ENCODE data around the gene UBAP1L.

UBAP1L gene

DNA sequence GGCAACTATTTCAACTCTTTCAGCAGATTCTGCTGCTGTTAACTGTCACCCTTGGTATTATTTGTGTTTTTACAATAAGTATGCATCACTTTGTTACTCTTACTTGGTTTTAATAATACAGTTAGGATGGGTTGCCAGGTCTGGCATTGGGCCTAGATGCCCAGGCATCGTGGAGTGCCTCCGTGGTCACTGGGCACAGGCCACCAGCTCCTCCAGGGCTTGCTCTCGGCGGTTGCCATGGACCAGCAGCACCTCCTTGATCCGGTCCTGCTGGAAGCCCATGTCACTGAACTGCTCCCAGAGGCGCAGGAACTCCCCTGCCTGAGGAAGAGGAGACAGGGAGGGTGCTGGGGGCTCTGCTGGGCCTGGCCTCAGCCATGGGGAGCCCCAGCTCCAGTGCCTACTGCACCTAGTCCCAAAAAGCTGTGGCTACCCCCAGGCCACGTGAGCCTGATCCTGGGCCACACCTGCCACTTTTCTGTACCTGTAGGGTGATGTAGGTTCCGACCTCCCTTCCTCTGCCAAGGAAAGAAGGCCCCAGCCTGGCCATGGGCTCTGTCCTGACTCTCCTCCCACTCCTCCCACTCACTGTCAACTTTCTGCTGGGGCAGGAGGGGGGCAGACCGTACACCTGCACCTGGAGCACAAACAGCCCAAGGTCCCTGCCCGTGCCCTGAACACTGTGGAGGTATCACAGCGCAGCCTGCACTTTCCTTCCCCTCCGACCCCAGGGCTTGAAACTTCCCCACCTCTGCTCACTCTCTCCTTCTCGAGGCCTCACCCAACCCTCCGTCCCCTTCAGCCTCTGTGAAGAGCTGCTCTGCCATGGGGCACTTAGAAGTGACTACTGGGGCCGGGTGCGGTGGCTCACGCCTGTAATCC, 21.8 kb downstream of the UBAP1L start:
- no peak overlapping the region for H3K4me3 ChIP-seq (ENCODE audit: low read depth, low read length)
- TF ChIP-seq, protein P1, sequence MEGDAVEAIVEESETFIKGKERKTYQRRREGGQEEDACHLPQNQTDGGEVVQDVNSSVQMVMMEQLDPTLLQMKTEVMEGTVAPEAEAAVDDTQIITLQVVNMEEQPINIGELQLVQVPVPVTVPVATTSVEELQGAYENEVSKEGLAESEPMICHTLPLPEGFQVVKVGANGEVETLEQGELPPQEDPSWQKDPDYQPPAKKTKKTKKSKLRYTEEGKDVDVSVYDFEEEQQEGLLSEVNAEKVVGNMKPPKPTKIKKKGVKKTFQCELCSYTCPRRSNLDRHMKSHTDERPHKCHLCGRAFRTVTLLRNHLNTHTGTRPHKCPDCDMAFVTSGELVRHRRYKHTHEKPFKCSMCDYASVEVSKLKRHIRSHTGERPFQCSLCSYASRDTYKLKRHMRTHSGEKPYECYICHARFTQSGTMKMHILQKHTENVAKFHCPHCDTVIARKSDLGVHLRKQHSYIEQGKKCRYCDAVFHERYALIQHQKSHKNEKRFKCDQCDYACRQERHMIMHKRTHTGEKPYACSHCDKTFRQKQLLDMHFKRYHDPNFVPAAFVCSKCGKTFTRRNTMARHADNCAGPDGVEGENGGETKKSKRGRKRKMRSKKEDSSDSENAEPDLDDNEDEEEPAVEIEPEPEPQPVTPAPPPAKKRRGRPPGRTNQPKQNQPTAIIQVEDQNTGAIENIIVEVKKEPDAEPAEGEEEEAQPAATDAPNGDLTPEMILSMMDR (IDR thresholded peaks at IDR 0.05; ENCODE audit: borderline replicate concordance, insufficient read depth, low read depth, low read length), result no peak

DNA sequence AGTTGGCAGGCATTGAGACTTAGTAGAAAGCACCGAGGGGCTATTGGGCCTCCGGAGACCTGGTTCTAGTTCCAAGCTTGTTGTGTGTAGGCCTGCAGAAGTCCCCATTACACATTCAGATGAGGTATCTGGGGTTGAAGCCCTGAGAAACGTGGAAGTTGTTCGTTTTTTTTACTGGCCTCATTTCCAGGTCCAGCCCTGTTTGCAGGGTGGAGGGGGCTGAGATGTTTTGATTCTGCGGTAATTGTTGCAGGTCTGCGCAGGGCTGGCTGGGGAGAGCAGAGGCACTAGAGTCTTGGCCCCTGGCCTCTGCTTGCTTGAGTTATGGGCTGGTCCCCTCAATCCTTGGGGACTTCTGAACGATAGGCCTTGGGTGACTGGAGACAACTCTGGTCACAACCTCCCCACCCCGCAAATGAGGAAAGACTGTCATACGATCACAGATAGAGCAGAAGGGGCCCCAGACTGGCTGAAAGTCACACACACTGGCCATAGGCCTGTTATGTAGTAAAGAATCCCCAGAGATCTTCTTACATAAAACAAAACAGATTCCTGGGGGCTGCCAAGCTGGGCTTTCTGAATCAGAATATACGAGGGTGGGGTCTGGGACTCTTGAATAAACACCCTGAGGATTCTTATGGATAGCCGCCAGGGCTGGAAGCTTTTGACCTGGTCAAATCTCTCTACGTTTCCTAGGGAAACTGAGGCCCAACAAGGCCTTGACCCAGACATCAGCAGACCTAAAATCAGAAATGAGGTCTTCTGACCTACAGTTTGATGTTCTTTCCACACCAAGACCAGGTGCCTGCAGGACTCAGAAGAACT, 22.8 kb downstream of the UBAP1L start:
- H3K4me3 ChIP-seq (ENCODE audit: low read depth, low read length), result no peak overlapping the region
- TF ChIP-seq, protein P1 (IDR thresholded peaks at IDR 0.05; ENCODE audit: borderline replicate concordance, insufficient read depth, low read depth, low read length), result no peak

DNA sequence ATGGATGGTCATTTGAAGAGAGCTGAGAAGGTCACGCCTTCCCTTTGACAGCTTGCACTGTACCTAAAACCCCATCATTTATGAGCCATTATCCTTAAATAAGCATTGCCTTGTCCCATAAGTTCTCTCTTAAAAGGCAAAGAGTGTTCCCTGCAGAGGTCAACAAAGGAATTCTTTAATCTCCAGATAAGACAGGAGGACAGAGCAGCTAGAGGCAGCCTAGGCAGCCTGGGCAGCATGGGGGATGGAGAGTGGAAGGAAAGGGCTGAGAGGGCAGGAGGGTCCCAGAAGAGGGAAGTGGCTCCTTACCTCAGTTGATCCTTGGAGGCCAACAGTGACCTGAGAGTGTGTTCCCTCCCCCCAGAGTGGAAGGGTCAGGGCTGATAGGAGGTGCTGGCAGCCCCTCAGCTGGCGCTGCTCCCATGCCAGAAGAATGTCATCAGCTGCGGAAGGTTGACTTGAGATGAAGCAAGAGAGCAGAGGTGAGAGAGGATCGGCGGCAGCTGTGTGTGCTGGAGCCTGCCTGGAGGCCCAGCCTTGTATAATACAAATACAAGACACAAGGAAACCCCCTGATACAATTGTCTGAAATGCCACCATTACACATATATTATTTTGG, 25.7 kb downstream of the UBAP1L start:
- no peak overlapping the region for H3K4me3 ChIP-seq (ENCODE audit: low read depth, low read length)
- TF ChIP-seq, protein P1 (IDR thresholded peaks at IDR 0.05; ENCODE audit: borderline replicate concordance, insufficient read depth, low read depth, low read length), result no peak

DNA sequence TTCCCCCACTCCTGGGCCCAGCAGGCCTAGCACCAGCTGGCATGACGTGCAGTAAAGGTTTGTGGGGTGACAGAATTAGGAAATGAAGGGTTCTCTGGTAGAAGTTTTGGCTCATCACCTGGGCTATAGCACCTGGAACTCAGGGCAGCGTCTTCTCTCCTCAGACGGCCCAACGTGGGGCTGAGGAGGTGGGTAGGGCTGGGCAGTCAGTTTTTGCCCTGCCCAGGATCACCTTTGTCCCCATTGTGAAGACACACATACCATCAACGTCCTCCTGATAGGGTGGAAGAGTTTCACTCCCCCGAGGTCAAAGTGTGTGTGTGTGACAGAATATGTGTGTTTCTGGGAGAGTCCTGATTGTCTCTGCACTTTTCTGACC, 26.4 kb downstream of the UBAP1L start:
- H3K4me3 ChIP-seq (ENCODE audit: low read depth, low read length), result no peak overlapping the region
- TF ChIP-seq, protein P1 (IDR thresholded peaks at IDR 0.05; ENCODE audit: borderline replicate concordance, insufficient read depth, low read depth, low read length), result no peak

DNA sequence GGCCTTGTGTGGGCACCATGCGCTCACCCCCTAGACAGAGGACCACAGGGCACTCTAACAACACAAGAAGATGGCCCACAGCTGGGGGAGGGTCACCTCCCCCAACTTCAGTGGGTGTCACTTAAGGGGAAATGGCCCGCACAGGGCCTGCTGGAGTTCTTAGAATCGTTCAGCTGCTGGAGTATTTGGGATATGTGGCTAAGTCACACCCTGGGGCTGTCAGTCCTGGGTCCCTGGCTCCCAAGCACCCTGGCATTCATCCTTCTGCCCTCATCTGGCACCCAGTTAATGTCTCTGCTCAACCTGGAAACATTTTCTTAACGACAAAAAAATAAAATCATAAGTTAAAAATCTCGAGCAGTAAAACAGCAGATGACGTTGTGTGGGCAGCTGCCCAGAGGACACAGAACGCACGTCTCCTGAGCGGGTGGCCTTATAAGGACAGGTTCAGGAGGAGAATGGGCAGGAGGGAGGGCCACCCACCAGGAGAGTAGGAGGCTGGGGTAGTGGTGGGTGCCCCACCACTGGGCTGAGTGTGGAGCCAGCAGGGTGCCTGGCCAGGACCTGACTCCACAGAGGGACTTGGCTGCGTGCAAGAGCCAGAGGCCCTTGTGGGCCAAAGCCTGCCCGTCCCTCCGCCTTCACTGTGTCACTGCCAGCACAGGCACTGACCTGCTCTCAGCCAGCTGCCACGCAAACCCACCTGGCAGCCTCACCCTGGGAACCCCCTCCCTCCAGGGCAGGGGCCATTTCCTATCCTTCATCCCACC, 26.9 kb downstream of the UBAP1L start:
- TF ChIP-seq, protein P1 (IDR thresholded peaks at IDR 0.05; ENCODE audit: borderline replicate concordance, insufficient read depth, low read depth, low read length), result no peak
- H3K4me3 ChIP-seq (ENCODE audit: low read depth, low read length), result no peak overlapping the region

DNA sequence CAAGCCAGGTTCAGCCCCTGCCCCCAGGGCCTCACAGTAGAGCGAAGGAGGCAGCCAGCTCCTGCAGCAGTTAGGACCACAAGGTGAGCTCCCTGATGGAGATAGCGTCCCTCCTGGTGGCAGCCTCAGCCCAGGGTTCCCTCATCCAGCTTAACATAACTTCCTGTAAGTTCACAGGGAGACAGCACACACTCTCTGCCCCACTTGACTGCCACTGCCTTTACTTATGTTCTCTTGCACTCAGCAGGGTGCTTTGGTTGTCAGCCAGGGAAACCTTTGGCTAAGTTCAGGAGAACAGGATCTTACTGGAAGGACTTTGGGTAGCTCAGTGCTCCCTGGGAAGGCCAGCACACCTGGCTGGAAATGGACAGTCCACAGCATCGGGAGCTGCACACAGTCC, 27.6 kb downstream of the UBAP1L start:
- TF ChIP-seq, protein P1 (IDR thresholded peaks at IDR 0.05; ENCODE audit: borderline replicate concordance, insufficient read depth, low read depth, low read length), result no peak
- no peak overlapping the region for H3K4me3 ChIP-seq (ENCODE audit: low read depth, low read length)

All from GM12875 (cell line).